ENCODE results near the gene SPDL1. TPM values are rescaled to one million over a fixed set of nuclear protein-coding genes. Genes with fewer than 3 reads are reported as not detected.

SPDL1 gene
- total RNA-seq, 1 donor from 2014 or later, result 10.8 TPM

DNA sequence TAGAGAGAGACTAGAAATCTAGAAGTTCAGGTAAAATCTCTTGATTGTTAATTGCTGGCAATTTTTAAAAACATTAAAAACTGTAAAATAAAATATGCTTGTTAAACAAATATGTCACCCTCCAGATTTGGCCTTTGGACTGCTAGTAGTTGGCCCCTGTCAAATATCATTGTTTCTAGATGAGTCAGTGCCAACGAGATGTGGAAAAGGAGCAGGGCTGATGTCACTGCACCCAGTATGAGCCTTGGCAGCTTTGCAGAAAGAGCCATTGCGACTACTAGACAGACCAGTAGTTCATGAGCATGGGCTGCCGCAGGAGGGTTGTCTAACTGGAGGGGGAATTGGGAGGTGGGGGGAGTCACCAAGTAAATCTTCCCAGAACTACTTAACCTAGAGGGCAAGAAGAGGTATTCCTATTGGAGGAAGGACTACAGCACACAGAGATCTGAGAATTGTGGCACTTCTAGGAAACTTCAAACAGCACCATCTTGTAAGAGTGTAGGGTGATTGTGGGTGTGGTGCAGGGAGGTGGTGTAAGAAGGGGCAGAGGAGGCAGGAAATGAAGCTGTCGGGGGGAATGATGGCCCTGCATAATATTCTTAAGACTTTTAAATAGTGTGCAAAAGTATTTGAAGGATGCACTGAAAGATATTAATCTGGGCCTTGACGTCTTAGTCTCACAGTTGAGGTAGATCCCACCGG lies 46.4 kb downstream of the SPDL1 start:
- DNase-seq (ENCODE audit: low read depth), result peak; percentile 58
- TF ChIP-seq, protein P1, sequence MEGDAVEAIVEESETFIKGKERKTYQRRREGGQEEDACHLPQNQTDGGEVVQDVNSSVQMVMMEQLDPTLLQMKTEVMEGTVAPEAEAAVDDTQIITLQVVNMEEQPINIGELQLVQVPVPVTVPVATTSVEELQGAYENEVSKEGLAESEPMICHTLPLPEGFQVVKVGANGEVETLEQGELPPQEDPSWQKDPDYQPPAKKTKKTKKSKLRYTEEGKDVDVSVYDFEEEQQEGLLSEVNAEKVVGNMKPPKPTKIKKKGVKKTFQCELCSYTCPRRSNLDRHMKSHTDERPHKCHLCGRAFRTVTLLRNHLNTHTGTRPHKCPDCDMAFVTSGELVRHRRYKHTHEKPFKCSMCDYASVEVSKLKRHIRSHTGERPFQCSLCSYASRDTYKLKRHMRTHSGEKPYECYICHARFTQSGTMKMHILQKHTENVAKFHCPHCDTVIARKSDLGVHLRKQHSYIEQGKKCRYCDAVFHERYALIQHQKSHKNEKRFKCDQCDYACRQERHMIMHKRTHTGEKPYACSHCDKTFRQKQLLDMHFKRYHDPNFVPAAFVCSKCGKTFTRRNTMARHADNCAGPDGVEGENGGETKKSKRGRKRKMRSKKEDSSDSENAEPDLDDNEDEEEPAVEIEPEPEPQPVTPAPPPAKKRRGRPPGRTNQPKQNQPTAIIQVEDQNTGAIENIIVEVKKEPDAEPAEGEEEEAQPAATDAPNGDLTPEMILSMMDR (IDR thresholded peaks at IDR 0.05; ENCODE audit: insufficient read depth, low read length, severe bottlenecking), result no peak
- Histone ChIP-seq H3K36me3 (ENCODE audit: control insufficient read depth, insufficient read depth, low read length) (no peaks in the 10 kb centered on the region), H3K4me3 (ENCODE audit: low read depth, low read length) (no peak overlapping the region), H3K27me3 (ENCODE audit: control insufficient read depth, insufficient read depth, low read length) (no peaks in the 10 kb centered on the region)
- FAIRE-seq, result no peak

DNA sequence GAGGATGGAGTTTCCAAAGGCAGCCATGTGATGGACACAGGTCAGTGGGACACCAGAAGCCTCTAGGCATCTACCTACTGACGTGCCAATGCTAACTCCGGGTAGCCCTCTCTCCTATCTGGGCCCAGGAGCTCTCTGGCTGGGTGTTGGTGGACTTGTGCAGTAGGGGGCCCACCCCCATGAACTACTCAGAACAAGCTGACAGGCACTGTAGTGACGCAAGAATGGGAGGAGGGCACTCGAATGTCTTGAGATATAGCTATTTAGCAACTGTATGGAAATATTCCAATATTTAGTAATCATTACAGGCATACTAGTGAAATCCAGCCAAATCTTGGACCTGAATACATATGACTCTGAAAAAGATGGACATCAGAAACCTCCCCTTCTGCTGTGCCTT lies 47.8 kb downstream of the SPDL1 start:
- no peaks in the 10 kb centered on the region for H3K36me3 ChIP-seq (ENCODE audit: control insufficient read depth, insufficient read depth, low read length)
- DNase-seq (ENCODE audit: low read depth) (no peak), FAIRE-seq (no peak)
- TF ChIP-seq, protein P1 (IDR thresholded peaks at IDR 0.05; ENCODE audit: insufficient read depth, low read length, severe bottlenecking), result no peak
- no peak overlapping the region for H3K4me3 ChIP-seq (ENCODE audit: low read depth, low read length)
- H3K27me3 ChIP-seq (ENCODE audit: control insufficient read depth, insufficient read depth, low read length), result no peaks in the 10 kb centered on the region

DNA sequence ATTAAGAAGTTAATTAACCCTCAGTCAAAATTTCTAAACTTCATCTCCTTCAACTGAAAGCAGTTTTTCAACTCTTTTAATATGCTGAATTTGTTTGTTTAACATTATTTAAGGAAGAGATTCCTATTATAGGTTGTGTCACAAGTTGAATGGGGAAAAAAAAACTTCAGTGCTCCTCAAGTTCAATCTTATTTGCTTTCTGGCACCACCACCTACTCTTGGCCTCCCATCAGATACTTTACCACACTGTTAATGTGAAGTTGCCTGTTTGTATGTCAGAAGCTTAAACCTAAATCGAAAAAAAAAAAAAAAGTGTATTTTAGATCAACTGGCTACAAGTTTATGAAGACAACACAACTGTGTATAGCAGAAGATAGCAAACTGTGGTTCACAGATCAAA lies 49.4 kb downstream of the SPDL1 start:
- no peak for FAIRE-seq
- TF ChIP-seq, protein P1 (IDR thresholded peaks at IDR 0.05; ENCODE audit: insufficient read depth, low read length, severe bottlenecking), result no peak

DNA sequence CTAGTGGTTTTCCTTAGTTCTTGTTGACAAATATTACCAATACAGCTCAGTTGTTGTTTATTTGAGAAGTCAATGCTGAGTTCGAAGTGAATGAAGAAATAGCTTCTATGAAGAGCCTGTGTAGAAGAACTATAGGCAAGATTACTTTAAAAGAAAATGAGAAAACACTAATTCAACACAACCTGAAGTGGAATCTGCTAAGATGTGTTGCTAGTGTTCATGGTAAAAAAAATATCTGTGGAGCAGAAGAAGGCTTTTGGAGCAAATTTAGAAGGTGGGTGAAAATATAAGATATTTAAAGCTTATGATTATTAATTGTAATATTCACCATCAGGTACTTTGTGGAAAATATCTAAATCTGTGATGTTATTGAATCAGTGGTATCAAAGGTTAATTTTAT lies 51.0 kb downstream of the SPDL1 start:
- Histone ChIP-seq H3K4me3 (ENCODE audit: low read depth, low read length) (no peak overlapping the region), H3K27me3 (ENCODE audit: control insufficient read depth, insufficient read depth, low read length) (peaks cover 5% of the 10 kb centered on the region), H3K36me3 (ENCODE audit: control insufficient read depth, insufficient read depth, low read length) (no peaks in the 10 kb centered on the region)
- DNase-seq (ENCODE audit: low read depth), result no peak
- FAIRE-seq, result no peak
- TF ChIP-seq, protein P1 (IDR thresholded peaks at IDR 0.05; ENCODE audit: insufficient read depth, low read length, severe bottlenecking), result no peak

More for the DNA sequence above, 49.4 kb downstream of the SPDL1 start:
- H3K4me3 ChIP-seq (ENCODE audit: low read depth, low read length), result no peak overlapping the region
- peaks cover 5% of the 10 kb centered on the region for H3K27me3 ChIP-seq (ENCODE audit: control insufficient read depth, insufficient read depth, low read length)
- H3K36me3 ChIP-seq (ENCODE audit: control insufficient read depth, insufficient read depth, low read length), result no peaks in the 10 kb centered on the region
- DNase-seq (ENCODE audit: low read depth), result no peak

DNA sequence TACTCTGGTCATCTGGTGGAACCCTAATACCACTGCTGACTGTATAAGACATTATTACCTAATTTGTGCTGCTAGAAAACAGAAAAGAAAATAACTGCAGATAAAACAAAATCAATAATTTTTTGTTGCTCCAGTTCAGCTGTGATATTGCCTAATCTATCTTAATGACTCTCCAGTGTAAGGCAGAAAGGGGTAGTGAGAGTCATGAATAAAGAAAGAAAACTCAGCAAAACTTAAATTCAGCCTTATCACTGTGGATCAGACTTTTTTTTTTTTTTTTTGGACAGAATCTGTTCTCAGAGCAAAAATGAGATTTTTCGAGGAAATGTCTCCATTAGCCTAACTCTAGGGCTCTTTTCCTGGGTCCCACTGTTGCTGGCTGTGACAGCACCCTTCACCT lies 52.4 kb downstream of the SPDL1 start:
- Histone ChIP-seq H3K4me3 (ENCODE audit: low read depth, low read length) (no peak overlapping the region), H3K36me3 (ENCODE audit: control insufficient read depth, insufficient read depth, low read length) (no peaks in the 10 kb centered on the region), H3K27me3 (ENCODE audit: control insufficient read depth, insufficient read depth, low read length) (peaks cover 5% of the 10 kb centered on the region)
- TF ChIP-seq, protein P1 (IDR thresholded peaks at IDR 0.05; ENCODE audit: insufficient read depth, low read length, severe bottlenecking), result no peak
- no peak for FAIRE-seq
- DNase-seq (ENCODE audit: low read depth), result no peak

Data from bronchial epithelial cell (primary cell).